Islet of Langerhans (tissue), 1 donor: ENCODE data around the gene NABP1.

ENCODE experiments used
- FAIRE-seq: peaks from one replicate; lab custom pipeline; 2011; peaks lifted over from hg19 to GRCh38; lab: Jason Lieb, UNC

NABP1 gene

DNA sequence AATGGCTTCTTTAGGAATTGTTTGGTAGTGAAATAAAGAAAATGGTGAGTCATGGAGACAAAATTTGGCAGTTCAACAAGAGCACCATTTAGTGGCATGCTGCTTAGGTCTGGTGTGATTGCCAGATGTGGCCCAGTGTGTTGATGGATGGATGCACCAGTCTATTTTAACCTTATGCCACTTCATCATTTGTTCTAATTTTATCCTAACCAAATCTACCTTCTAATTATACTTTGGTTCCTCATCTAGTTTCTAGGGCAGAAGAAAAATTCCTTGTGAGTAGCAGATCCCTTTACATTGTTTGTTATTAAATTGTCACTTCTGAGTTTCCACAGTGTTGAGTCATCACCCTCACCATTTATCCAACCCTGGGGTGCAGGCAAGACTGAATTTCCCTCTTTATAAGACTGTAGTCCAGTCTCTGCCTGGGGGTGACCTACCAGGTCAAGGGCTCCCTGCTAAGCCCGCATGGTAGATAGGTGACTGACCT, 32.5 kb downstream of the NABP1 start:
- FAIRE-seq, result no peak

GRCh38 chr2:191711621-191712020, 33.7 kb downstream of the NABP1 start:
- FAIRE-seq, result no peak

DNA sequence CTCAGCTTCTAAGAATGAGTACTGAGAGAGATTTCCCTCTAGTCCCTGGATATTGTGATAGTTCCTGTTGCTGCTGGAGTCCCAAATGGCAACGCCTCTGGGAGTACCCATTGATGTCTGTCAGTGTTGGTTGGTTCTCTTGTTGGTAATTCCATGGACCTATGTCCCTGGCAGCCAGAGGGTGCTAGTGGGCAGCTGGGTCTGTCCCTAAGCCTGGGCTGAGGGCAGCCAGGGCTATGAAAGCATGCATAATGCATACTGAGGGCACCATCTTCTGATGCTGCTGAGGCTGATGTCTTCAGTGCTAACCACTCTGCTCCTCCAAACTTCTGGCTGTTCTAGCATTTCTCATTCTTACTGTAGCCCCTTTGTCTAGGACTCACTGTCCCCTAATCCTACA, 35.9 kb downstream of the NABP1 start:
- no peak for FAIRE-seq

- no peak for FAIRE-seq
These were observed 37.0 kb downstream of the NABP1 start for GRCh38 chr2:191714925-191715324.

- FAIRE-seq, result no peak
These were observed 37.5 kb downstream of the NABP1 start for GRCh38 chr2:191715471-191715870.

GRCh38 chr2:191719261-191719660, 41.3 kb downstream of the NABP1 start:
- no peak for FAIRE-seq

DNA sequence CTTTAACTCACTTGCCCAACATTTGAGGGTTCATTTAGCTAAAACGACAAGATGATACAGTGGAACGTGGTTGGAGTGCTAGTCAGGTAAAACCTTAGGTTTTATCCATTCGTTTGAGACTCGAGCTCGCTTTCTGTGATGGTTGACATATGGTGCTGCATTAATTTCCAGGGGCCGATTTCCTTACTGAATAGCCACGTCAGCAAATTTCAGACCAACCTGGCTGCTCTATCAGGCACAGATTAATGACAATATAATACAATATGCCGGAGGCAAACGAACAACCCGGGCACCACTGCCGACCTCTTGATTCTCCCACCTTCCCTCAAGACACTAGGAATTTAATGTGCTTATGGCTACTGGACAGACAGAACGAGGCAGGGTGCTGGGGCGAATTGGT, 42.0 kb downstream of the NABP1 start:
- FAIRE-seq, result no peak

DNA sequence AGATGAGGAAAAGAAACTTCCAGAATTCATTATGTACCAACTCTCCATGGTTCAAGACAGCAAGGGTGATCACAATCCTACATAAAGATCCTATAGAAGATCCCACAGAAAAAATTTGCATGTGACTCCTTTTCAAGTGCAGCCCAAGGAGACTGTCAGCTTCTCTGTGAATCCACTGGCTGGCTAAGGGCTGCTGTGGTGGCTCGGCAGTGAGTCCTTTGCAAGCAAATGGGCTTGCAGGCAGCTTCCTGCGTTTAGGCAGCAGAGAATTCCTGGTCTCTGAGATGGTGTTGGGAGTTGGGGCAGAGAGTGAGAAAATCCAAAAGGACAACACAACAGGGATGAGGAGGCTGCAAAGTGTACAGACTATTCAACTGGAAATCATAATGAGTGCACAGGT, 43.4 kb downstream of the NABP1 start:
- no peak for FAIRE-seq

DNA sequence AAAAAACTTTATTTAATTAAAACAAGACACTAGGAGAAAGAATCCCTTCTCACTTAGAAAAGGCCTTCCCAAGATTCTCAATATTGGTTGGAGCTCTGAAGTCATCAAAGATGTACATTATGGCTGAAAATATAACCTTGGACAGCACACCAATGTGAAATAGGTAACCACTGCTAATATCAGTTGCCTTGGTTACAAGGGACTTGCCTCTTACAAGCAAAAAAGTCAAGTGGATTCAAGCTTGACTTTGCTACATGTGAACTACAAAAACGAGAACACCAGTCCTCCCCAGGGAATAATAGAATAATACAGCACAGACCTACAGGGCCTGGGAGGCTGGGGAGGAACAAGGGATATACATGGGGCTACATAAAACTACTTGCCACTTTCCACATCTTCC, 46.1 kb downstream of the NABP1 start:
- FAIRE-seq, result no peak

DNA sequence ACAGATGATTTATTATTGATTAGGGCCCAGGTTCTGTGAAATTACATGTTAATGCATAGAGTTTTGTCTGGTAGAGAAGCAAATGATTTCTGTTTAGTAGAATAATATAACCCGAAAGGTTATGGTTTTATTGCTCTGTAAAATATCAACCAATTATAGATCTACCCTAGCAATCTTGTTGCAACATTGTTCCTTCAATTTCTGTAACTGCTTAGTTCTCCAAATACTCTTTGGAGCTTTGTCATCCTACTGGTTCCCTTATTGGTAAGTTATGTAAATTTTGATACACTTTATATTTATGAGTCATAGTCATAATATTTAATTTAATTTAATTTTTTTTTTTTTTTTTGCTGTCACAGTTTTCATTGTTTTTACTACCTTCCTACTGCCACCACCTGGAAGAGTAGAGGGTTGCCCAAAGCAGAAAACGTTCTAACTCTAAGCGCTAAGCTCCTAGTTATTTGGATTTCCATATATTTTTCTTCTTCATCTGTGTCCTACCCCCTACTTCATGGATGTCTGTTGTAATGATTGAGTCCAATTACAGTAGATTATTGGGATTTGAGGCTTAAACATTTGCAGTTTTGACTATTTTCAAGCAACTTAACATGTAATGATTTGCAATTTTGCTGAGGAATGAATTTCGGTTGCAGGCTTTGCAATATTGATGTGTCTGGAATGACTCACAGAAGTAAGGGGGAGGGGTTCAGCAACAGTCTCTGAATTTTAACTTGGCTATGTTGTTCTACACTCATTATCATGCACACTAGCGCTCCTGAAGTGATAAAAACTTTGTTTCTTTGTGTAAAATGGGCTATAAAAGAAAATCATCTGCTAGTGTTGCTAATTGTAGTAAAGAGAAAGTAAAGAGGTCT, 51.1 kb downstream of the NABP1 start:
- no peak for FAIRE-seq

GRCh38 chr2:191730263-191730662, 52.3 kb downstream of the NABP1 start:
- FAIRE-seq, result no peak
